ENCODE measurements around the gene JPH2. TPM values are rescaled to one million over a fixed set of nuclear protein-coding genes. Genes with fewer than 3 reads are reported as not detected.
"Not testable (repeated sequence)": the region's sequence is repeated elsewhere in the genome, so short reads cannot be mapped to it uniquely, and the experiment has no call there.

The JPH2 gene
- total RNA-seq, 1 donor = under 0.01 TPM

DNA sequence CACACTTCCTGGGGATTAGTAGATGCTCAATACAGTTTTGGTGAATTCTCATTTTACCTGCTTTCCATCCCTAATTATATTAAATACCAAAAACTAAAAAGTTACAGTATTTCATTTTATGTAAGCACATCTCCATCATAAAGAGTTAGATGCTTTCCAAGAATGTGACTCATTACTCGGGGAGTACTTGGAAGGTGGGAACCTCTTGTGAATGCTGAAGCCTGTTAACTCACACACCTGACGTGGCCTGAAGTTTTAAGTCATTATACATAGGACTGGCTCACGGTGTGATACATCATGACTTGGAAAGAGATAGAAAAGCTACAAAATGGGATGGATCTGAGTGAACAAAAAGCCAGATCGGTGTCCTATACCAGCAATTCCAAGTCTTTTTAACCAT lies 25.8 kb upstream of the JPH2 start:
- no peak for DNase-seq (ENCODE audit: low read depth in 2 of 3, low spot score in 2 of 3)

DNA sequence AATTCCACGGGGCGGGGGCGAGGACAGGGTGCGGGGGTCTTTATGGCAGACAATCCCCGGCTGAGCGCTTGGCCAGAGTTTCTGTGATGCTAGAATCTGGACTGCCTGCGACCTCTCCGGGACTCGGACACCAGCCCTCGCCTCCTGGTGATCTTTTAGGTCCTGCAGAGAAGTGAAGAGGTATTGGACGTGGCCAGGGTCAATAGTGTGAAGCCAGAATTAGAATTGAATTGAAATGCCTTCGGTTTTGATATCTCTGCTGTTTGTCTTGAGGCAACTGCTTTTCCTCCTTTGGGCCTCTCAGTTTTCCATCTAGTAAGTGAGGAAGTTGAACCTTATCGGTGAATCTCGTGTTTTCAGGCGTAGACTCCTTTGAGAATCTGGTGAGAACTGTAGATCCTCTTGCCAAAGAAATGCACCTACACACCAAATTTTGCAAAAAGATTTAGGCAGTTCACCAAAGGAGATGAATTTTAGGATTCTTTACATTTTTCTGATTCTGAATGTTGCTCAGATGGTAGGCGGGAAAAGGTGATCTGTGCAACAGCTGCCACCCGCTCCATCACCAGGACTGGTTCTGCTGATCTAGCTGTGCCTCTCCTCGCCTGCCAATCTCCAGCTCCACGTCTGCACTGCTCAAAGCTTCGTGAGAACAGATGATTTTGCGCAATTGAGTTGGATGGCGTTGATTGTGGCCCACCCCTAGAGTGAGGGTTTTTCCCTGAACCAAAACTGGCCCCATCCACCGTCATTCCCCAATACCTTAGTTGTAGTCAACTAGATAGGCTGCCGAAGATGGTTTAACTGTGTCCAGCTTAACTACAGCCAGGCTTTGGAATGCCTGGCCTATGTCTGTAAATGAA lies 24.4 kb upstream of the JPH2 start:
- peak in 1 of 3 donors; percentile 34 for DNase-seq (ENCODE audit: low read depth in 2 of 3, low spot score in 2 of 3)

DNA sequence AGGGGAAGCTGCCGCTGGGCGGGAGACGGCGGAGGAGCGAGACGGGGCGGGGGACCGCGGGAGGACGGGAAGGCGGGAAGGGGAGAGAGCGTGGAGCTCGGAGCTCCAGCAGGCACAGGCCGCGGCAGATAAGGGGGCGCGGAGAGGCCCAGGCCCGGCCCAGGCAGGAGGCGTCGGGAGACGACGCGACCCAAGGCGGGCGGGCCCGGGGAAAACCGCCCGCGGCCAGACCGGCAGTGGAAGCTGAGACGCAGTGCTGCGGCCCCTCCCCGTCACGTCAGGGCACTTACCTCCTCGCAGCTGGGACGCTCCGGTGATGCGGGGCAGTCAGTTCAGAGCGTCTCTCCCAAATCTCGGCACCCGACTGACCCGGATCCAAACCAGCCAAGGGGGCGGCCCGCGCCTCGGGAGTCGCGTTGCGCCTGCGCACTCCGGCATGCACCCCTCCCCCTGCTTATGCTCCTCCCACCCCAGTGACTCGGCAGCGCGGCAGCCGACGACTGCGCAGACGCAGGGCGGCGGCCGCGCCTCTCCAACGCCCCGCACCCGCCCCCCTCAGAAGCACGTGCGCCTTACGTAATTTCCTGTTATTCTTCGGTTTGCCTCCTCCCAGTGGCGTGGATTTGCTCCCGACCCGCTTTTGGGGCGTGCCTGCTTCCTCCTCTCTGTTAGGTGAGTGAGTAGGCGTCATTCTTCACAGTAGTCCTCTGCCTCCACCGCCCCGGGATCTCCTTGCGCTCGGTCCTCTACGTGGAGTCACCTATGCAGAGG lies 23.6 kb upstream of the JPH2 start, which contains the start of gene OSER1:
Gene OSER1, minus strand, starts transcription at position 366 of the 771 bp plus-strand sequence. CDS start 3,814 bp downstream, outside the sequence.
- peak; percentile 96 to 99 (median 98) for DNase-seq (ENCODE audit: low read depth in 2 of 3, low spot score in 2 of 3)

DNA sequence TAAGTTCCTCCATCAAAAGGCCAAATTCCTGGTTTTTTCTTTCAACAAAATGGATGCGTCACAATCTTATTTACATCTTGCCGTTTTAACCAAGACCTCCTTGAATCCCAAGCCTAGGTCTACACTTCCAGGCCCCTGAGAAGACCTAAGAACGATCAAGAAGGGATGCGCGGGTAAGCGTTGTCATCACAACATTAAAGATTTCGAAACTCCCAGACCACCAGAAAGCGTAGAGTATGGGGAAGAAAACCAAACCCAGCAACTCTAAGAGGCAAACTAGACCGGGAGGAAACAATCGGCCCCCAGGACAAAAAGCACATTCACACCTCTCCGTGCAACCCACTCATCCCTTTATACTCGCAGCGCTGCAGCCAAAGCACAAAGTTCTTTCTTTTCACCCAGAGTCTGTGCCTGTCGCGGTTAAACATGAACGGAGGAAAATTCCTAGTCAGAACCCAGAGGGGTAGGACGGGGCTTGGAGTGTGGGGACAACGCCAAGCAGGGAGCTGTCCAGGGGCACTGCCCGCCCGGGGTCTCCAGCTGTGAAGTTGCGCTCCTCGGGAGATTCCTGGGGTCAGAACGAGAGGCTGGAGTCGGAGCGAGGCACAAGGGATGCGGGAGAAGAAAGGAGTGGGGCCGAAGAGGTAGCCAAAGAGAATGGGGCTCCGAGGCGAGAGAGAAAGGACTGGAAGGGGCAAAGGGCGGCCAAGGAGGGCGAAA lies 22.9 kb upstream of the JPH2 start:
- peak in 1 of 3 donors; percentile 28 for DNase-seq (ENCODE audit: low read depth in 2 of 3, low spot score in 2 of 3)

DNA sequence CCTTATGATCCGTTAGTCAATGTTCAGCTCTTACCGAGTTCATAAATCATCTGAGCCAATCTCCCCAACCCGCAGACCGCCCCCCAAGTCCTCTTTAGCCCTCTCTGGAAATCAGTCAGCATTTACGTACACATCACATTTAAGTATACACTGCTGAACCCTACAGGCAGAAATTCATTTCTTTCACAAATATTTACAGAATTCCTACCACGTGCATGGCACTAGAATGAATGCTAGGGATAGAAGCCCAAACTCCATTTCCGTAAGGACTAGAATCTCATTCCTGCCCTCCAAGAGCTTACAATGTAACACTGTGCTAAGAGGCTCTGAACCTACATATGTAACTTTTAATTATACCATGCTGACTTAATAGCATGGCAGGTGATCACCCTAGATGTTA lies 21.8 kb upstream of the JPH2 start:
- peak in 2 of 3 donors; percentile 37 to 68 for DNase-seq (ENCODE audit: low read depth in 2 of 3, low spot score in 2 of 3)

DNA sequence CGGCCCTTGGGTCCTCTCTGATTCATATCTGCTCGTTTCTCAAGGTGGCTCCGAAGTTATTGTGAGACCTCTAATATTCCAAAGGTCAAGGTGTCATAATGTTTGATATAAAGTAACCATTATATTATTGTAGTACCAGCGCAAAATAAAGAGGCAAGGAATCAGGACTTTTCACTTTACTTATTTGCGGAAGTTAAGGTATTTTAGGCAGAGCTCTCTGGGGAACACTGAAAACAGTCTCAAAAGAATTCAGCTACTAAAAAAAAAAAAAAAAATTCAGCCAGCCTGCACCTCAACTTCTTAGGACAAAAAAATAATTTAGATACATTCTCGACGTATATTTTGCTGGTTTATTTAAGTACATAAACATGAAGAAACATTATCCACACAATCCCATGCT lies 21.2 kb upstream of the JPH2 start:
- no peak for DNase-seq (ENCODE audit: low read depth in 2 of 3, low spot score in 2 of 3)

DNA sequence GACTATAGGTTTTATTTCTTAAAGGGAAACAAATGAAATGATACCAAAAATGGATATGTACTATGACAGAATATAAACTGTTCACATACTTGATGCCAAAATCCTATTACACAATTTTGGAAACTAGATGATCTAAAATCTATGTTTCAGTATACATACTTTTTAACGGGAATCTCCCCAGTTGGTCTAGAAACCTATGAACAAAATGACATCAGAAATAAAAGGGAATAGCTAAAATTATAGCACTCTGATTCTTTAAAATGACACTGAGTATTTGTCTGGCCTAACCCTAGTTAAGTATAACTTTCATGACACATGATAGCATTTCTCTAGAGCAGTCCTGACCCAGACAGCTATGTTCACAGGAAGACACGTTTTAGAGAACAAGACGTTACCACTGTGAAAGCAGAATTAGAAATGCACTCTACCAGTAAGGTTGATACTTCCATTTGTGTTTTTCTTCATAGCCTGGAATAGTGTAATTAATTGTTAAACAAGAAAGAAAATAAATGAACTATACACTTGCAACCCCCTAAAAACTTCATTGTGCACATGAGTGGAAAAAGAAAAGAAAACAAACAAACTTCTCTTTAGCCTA lies 20.2 kb upstream of the JPH2 start:
- no peak for DNase-seq (ENCODE audit: low read depth in 2 of 3, low spot score in 2 of 3)

DNA sequence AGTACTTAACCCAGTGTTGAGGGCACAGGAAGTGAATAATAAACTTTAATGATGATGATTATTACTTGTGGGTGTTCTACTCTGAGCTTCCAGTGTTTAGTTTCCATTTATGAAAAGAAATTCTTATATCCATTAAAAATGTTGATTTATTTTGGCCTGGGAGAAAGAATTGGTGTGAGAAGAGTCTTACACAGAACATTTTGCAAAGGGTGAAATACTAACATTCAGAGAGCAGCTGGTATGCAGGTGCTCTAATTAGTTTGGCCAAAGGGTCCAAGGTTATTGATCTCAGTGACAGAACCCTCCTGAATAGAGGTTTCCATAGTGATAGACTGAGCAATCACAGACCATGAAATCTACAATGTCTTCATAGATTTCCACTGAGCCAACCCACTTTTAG lies 19.1 kb upstream of the JPH2 start:
- no peak for DNase-seq (ENCODE audit: low read depth in 2 of 3, low spot score in 2 of 3)

DNA sequence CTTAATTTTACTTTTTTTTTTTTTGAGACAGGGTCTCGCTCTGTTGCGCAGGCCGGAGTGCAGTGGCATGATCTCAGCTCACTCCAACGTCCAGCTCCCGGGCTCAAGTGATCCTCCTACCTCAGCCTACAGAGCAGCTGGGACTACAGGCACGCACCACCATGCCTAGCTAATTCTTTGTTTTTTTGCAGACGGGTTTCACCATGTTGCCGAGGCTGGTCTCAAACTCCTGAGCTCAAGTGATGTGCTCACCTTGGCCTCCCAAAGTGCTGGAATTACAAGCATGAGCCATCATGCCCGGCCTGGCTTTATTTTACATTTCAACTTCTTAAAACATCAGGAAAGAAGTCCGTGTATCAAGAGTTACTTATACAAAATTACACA lies 17.8 kb upstream of the JPH2 start:
- no peak for DNase-seq (ENCODE audit: low read depth in 2 of 3, low spot score in 2 of 3)

DNA sequence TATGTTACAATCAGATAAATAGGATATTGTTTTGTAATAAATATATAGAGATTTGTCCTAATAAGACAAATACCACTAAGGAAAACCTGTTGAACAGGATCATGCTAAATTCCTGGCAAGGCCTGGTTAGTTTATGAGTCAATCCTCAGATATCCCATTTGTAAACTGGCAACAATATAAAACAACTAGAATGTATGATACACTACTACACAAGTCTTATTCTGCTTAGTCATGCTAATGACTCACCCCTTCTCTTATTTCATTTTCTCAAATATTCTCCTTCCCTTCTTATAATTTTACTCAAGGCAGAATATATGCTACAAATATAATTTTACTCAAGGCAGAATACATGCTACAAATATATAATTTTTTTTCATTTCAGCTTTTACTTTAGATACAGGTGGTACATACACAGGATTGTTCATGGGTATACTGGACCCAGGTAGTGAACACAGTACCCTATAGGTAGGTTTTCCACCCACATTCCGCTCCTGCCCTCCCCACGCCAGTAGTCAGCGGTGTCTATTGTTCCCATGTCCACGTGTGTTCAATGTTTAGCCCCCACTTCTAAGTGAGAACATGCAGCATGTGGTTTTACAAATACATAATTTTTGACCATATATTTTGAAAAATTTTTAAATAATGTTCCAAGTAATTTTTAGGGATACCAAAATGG lies 17.3 kb upstream of the JPH2 start:
- DNase-seq (ENCODE audit: low read depth in 2 of 3, low spot score in 2 of 3) = peak in 2 of 3 donors; percentile 36 to 51

DNA sequence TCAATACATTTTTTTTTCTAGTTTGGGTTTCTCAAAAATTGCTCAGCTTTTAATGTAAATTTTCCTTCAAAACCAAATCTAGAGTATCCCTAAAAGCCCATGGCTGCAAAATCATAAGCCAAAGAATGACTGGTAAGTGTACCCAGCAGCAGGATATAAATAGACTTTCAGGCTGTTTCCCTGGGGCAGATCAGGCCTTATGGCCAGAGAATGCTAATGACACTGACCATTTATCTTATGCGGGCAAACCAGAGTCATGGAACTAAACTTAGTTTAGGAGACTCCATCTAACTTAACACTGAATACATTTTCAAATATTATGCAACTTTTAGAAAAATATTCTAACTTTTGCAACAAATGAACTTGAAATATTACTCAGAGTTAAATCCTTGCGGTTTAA lies 16.2 kb upstream of the JPH2 start:
- no peak for DNase-seq (ENCODE audit: low read depth in 2 of 3, low spot score in 2 of 3)

DNA sequence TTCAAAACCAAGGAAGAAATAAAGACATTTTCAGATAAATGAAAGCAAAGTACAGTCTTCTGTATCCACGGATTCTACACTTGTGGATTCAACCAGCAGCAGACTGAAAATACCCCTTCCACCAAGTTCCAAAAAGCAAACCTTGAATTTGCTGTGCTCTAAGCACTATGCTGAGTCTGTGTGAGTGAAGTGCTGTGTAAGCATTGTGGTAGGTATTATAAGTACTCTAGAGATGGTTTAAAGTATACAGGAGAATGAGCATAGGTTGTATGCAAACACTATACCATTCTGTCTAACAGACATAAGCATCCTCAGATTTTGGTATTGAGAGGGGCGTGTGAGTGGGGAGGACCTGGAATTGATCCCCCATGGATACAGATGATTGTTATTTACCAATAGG lies 14.0 kb upstream of the JPH2 start:
- no peak for DNase-seq (ENCODE audit: low read depth in 2 of 3, low spot score in 2 of 3)

DNA sequence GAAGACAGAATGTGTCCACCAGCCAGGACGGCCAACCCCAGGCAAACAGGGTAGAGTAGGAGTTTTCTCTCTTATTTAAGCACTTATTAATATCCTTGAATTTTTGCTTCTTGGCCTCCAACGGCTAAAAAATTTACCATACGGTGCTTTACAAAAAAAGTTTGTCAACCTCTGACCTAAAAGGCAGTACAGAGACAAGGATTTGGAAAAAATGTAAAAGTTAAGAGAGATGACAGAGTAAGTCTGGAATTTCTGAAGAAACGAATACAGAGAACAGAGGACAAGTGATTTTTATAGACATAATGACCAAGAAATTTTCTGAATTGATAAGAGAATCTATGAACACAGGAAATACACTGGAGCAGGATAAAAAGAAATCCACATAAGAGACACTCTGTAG lies 13.4 kb upstream of the JPH2 start:
- no peak for DNase-seq (ENCODE audit: low read depth in 2 of 3, low spot score in 2 of 3)

DNA sequence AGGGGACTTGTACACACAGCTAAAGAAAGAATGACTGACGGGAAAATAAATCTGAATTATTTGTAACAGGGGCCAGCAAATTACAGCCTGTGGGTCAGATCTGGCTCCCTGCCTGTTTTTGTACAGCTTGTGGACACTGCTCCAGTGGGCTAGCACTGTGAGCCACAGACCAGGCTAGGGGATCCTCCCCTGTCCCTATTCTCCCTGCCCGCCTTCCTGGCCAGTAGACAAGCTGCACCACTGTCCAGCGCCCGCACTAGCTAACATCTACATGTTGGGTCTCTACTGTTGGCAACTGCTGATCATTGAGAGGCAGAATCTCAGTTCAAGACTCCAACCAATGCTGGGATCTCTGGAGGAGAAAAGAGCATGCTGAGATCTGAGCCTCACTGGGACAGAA lies 12.9 kb upstream of the JPH2 start:
- no peak for DNase-seq (ENCODE audit: low read depth in 2 of 3, low spot score in 2 of 3)

DNA sequence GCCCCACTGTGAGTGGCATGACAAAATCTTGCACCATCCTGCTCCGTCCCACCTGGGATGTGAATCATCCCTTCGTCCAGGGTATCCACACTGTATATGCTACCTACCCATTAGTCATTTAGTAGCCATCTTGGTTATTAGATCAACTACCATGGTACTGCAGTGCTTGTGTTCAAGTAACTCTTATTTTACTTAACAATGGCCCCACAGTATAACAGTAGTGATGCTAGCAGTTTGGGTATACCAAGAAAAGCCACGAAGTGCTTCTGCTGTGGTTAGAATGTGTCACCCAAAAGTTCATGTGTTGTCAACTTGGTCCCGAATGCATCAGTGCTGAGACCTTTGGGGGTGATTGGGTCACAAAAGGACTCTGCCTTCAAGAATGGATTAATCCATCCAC lies 11.9 kb upstream of the JPH2 start:
- DNase-seq (ENCODE audit: low read depth in 2 of 3, low spot score in 2 of 3) = no peak

DNA sequence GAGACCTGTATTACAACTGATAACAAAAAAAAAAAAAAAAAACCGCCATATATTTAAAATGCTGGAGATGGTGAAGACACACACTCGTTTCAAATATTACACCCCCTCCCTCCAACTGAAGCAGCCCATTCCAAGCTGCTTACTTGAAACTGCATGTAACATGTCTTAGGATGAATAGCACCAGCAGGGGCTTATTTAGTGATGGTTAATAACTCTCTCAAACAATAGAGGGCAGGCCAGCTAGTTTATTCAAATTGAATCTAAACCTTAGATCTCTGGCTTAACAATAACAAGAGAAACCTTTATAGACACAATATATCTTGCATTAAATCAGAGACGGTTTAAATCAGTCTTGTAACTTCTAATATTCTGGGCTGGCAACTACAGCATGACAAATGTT lies 9.3 kb upstream of the JPH2 start:
- peak in 1 of 3 donors; percentile 56 for DNase-seq (ENCODE audit: low read depth in 2 of 3, low spot score in 2 of 3)

DNA sequence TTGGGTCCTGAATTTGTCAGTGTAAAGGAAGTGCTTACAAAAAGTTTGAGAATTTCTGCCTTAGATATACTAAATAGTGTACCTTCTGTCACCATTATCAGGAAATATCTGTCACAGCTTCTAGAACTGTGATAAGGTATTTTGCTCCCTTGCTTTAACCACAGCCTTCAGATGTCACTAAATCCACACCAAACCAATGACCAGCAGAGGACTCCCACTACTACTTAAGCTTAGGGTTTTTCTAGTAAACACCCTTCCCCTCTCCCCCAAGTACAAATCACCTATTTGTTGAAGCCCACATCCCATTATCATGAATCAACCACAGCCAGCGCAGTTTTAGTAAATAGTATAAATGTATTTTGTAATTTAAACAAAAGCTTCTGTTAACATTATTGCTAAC lies 8.6 kb upstream of the JPH2 start:
- DNase-seq (ENCODE audit: low read depth in 2 of 3, low spot score in 2 of 3) = no peak

DNA sequence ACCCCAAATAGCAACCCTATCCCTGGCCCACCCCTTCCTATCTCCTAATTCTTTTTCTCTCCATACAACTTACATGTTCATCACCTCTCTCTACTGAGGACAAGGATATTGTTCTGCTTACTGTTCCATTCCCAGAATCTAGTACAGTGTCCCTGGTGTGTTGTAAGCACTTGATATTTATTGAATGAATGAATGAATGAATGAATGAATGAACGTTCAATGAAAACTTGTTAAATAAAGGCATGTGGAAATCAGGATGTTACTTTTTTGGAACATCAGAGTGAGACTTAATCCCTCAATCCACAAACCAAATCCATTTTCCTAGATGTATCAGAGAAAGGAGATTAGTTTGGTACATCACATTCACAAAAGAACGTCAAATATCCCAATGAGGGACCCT lies 6.8 kb upstream of the JPH2 start:
- no peak for DNase-seq (ENCODE audit: low read depth in 2 of 3, low spot score in 2 of 3)

DNA sequence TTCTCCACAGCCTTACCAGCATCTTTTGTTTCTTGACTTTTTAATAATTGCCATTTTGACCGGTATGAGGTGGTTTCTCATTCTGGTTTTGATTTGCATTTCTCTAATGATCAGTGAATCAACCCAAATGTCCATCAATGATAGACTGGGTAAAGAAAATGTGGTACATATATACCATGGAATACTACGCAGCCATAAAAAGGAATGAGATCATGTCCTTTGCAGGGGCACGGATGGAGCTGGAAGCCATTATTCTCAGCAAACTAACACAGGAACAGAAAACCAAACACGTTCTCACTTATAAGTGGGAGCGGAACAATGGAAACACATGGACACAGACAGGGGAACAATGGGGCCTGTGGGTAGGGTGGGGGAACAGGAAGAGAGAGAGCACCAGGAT lies 4.7 kb upstream of the JPH2 start:
- DNase-seq (ENCODE audit: low read depth in 2 of 3, low spot score in 2 of 3) = not testable (repeated sequence)

DNA sequence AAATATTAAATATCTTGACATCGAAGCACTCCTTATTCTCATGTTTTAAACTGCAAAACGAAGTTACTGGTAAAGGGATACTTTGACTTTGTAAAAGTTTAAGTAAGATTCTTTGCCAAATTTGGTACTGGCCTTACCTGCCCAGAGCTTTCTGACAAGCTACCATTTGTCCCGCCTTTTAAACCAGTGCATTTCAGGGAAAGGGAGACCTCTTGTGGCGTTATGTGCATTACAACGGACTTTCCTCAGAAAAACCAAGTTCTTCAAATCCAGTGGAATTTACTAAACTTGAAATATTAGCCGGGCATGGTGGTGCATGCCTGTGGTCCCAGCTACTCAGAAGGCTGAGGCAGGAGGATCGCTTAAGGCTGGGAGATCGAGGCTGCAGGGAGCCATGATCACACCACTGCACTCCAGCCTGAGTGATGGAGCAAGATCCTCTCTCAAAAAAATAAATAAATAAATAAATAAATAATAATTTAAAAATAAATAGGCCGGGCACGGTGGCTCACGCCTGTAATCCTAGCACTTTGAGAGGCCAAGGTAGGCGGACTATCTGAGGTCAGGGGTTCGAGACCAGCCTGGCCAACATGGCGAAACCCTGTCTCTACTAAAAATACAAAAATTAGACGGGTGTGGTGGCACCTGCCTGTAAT lies 3.3 kb upstream of the JPH2 start:
- DNase-seq (ENCODE audit: low read depth in 2 of 3, low spot score in 2 of 3) = peak; percentile 26 to 72 (median 50)
